ENCODE data around the gene MYEF2.

Gene MYEF2

GRCh38 chr15:48086133-48086532 lies 92.0 kb downstream of the MYEF2 start:
- FAIRE-seq = no peak

- no peak for FAIRE-seq
Observed at GRCh38 chr15:48085591-48085930, 92.5 kb downstream of the MYEF2 start.

- no peak for FAIRE-seq
Observed at GRCh38 chr15:48084759-48085590, 93.1 kb downstream of the MYEF2 start.

All from A204.1 (cell line).